ENCODE data around the gene CYFIP1. TPM values are rescaled to one million over a fixed set of nuclear protein-coding genes. Genes with fewer than 3 reads are reported as not detected.

Gene CYFIP1
- total and polyA plus RNA-seq, 2 of the 13 experiments (the other 11 are each of a cell fraction or from before 2014, with no cell fraction given): 38.1 to 58.3 TPM

- DNase-seq (ENCODE audit: low spot score) (no peak), ATAC-seq (no peak), FAIRE-seq (no peak)
- POLR2A ChIA-PET: no interaction called here
- CTCF ChIA-PET (ENCODE audit: low intra/inter-chr PET ratio, low total read pairs): no interaction called here
- in situ Hi-C loops (cut with HindIII; ENCODE audit: extremely low pct_ligation_motif_present, low pct_unique_long_range_greater_than_20kb): no loop called here
- BruUV-seq (replicated peaks): no TSS peak
- Histone ChIP-seq H3K4me1 (ENCODE audit: insufficient read depth, low read length) (no peaks in the 10 kb centered on the region), H3K4me3 (replicated peaks in 1 of 3; ENCODE audit: insufficient read depth in 1 of 3, low read depth in 2 of 3, low read length in 3 of 3) (no peak overlapping the region), H3K27me3 (ENCODE audit: control insufficient read depth in 1 of 2, insufficient read depth in 2 of 2, low read length in 2 of 2) (no peaks in the 10 kb centered on the region), H3K9me3 (ENCODE audit: low read length) (no peaks in the 10 kb centered on the region), H3K27ac (ENCODE audit: extremely low read length, insufficient read depth, low read length) (no peak overlapping the region), H2AFZ (ENCODE audit: low read length) (no peak overlapping the region), H3K79me2 (ENCODE audit: insufficient read depth, low read length) (no peaks in the 10 kb centered on the region), H4K20me1 (ENCODE audit: insufficient read depth, low read length) (no peaks in the 10 kb centered on the region), H3K9ac (ENCODE audit: insufficient read depth, low read depth, low read length) (no peak overlapping the region), H3K36me3 (replicated peaks in 1 of 2; ENCODE audit: control insufficient read depth in 1 of 2, insufficient read depth in 2 of 2, low read length in 2 of 2) (peaks cover 21 to 41% of the 10 kb centered on the region in 2 experiments; a peak in 4 of 5 replicates), H3K4me2 (ENCODE audit: low read depth, low read length) (no peak overlapping the region)
- WGBS (ENCODE audit: low lambda C conversion rate): 96% methylated on average over 13 of the region's 16 CpGs
- intact Hi-C loops (cut with micrococcal nuclease; ENCODE audit: unreplicated experiment): no loop called here
- TF ChIP-seq POLR2A (IDR thresholded peaks at IDR 0.05; ENCODE audit: insufficient read depth in 1 of 2, low read depth in 2 of 2, low read length in 2 of 2) (no peak), RFX5 (IDR thresholded peaks at IDR 0.05; ENCODE audit: low read depth, low read length) (no peak), FOXP4 (CRISPR knock-in tag; IDR thresholded peaks at IDR 0.05) (no peak), SNAPC4 (CRISPR knock-in tag; IDR thresholded peaks at IDR 0.05) (no peak), PAF1 (CRISPR knock-in tag; IDR thresholded peaks at IDR 0.05) (no peak), RERE (CRISPR knock-in tag; IDR thresholded peaks at IDR 0.05; ENCODE audit: low read depth) (no peak), ZNF274 (CRISPR knock-in tag; IDR thresholded peaks at IDR 0.05) (no peak), REXO4 (CRISPR knock-in tag; IDR thresholded peaks at IDR 0.05; ENCODE audit: borderline replicate concordance) (no peak), ZNF441 (CRISPR knock-in tag; IDR thresholded peaks at IDR 0.05; ENCODE audit: borderline replicate concordance) (no peak)
These were observed 72.8 kb downstream of the CYFIP1 start for GRCh38 chr15:22907161-22907950.
